KMS-11 (cell line): ENCODE data around the gene LHX1.

Experiments used
- H2AFZ ChIP-seq: fragments of 200-600 bp; sonication (generic); 2 replicates; pipeline ENCODE4 v1.6.1; 2016; ENCODE audit warnings: antibody characterized with exemption, mixed run types, low read depth
- H3K27ac ChIP-seq: fragments of 200-600 bp; sonication (generic); 2 replicates; pipeline ENCODE4 v1.6.1; 2016; ENCODE audit warnings: mild to moderate bottlenecking, mixed run types
- H3K27me3 ChIP-seq: fragments of 200-600 bp; sonication (generic); 2 replicates; pipeline ENCODE4 v1.6.1; 2017; ENCODE audit warnings: mild to moderate bottlenecking, low read depth, mixed run types, moderate library complexity; ENCODE audit not compliant: insufficient read depth
- H3K36me3 ChIP-seq: fragments of 200-600 bp; sonication (generic); 2 replicates; pipeline ENCODE4 v1.6.1; 2017; ENCODE audit warnings: mild to moderate bottlenecking, mixed run types; ENCODE audit not compliant: insufficient read depth
- H3K4me1 ChIP-seq: fragments of 200-600 bp; sonication (generic); 2 replicates; pipeline ENCODE4 v1.6.1; 2016; ENCODE audit warnings: mild to moderate bottlenecking, low read depth, mixed run types; ENCODE audit not compliant: poor library complexity, severe bottlenecking
- H3K4me2 ChIP-seq: fragments of 200-600 bp; sonication (generic); 2 replicates; pipeline ENCODE4 v1.7.0; 2016; ENCODE audit warnings: mild to moderate bottlenecking, mixed run types
- H3K4me3 ChIP-seq: fragments of 200-600 bp; sonication (generic); IDR thresholded peaks from 2 replicates; pipeline ENCODE4 v1.6.1; 2017; ENCODE audit warnings: low read depth, low read length, mixed read lengths; ENCODE audit not compliant: insufficient read depth
- H3K79me2 ChIP-seq: fragments of 200-600 bp; sonication (generic); 2 replicates; pipeline ENCODE4 v1.6.1; 2016; ENCODE audit warnings: low read depth, mixed run types; ENCODE audit not compliant: insufficient read depth
- H3K9ac ChIP-seq: fragments of 200-600 bp; sonication (generic); 2 replicates; pipeline ENCODE4 v1.6.1; 2016; ENCODE audit warnings: mild to moderate bottlenecking, mixed run types
- H4K20me1 ChIP-seq: fragments of 200-600 bp; sonication (generic); 2 replicates; pipeline ENCODE4 v1.6.1; 2016; ENCODE audit warnings: mild to moderate bottlenecking, mixed run types; ENCODE audit not compliant: insufficient read depth
- CTCF ChIP-seq: fragments of 200-600 bp; sonication (generic); conservative IDR thresholded peaks from 2 replicates; pipeline ENCODE4 v1.6.1; 2017; ENCODE audit warnings: low read depth, mild to moderate bottlenecking, antibody characterized with exemption, low read length, moderate library complexity, mixed read lengths

LHX1 gene

GRCh38 chr17:36983618-36984017 lies 46.3 kb downstream of the LHX1 start:
- peaks cover 54% of the 10 kb centered on the region for H3K79me2 ChIP-seq
- no peak for TF ChIP-seq CTCF

GRCh38 chr17:36989173-36989572 lies 51.9 kb downstream of the LHX1 start:
- Histone ChIP-seq H3K27me3 (no peaks in the 10 kb centered on the region), H4K20me1 (no peaks in the 10 kb centered on the region), H3K9ac (no peak overlapping the region), H3K4me2 (no peak overlapping the region), H2AFZ (no peak overlapping the region), H3K4me1 (no peaks in the 10 kb centered on the region), H3K79me2 (peaks cover 4% of the 10 kb centered on the region; the same call in 1 of the 2 replicates), H3K27ac (no peak overlapping the region), H3K4me3 (no peak overlapping the region), H3K36me3 (peaks cover 5% of the 10 kb centered on the region; the same call in 1 of the 2 replicates)
- TF ChIP-seq CTCF: no peak

More at GRCh38 chr17:36983618-36984017, 46.3 kb downstream of the LHX1 start:
- Histone ChIP-seq H3K27me3 (no peaks in the 10 kb centered on the region), H3K4me3 (no peak overlapping the region), H3K36me3 (no peaks in the 10 kb centered on the region; the same call in 1 of the 2 replicates), H3K9ac (no peak overlapping the region), H3K4me2 (no peak overlapping the region), H3K4me1 (no peaks in the 10 kb centered on the region), H4K20me1 (no peaks in the 10 kb centered on the region), H3K27ac (no peak overlapping the region), H2AFZ (no peak overlapping the region)

- no peaks in the 10 kb centered on the region for H3K79me2 ChIP-seq
- TF ChIP-seq CTCF: no peak
- no peak overlapping the region for H3K4me3 ChIP-seq
- no peaks in the 10 kb centered on the region for H4K20me1 ChIP-seq
- no peak overlapping the region for H3K4me2 ChIP-seq
- no peaks in the 10 kb centered on the region for H3K4me1 ChIP-seq
- H3K27me3 ChIP-seq: no peaks in the 10 kb centered on the region
- H3K36me3 ChIP-seq: peaks cover 18% of the 10 kb centered on the region; the same call in 1 of the 2 replicates
- no peak overlapping the region for H3K9ac ChIP-seq
- H2AFZ ChIP-seq: no peak overlapping the region
- H3K27ac ChIP-seq: no peak overlapping the region
Measured at GRCh38 chr17:36992701-36993100, 55.4 kb downstream of the LHX1 start.

GRCh38 chr17:36993227-36993626 lies 56.0 kb downstream of the LHX1 start:
- Histone ChIP-seq H2AFZ (no peak overlapping the region), H3K4me3 (no peak overlapping the region), H3K27ac (no peak overlapping the region), H3K4me2 (no peak overlapping the region), H3K4me1 (no peaks in the 10 kb centered on the region), H3K36me3 (peaks cover 18% of the 10 kb centered on the region; the same call in 1 of the 2 replicates), H3K27me3 (no peaks in the 10 kb centered on the region), H3K79me2 (no peaks in the 10 kb centered on the region), H3K9ac (no peak overlapping the region), H4K20me1 (no peaks in the 10 kb centered on the region)
- TF ChIP-seq CTCF: no peak
